Muscle layer of colon (tissue), 2 donors: ENCODE results near the gene TRABD2B.

ENCODE experiments used
- H3K27ac ChIP-seq: one replicate; pipeline ENCODE4 v1.7.0; 2013; ENCODE audit warnings: low read depth, mild to moderate bottlenecking, low read length, moderate library complexity
- H3K27me3 ChIP-seq, 2 donors: one replicate each; pipeline ENCODE4 v1.7.0; 2013; ENCODE audit warnings: low read length in 2 of 2, mild to moderate bottlenecking in 2 of 2; ENCODE audit not compliant: insufficient read depth in 2 of 2, control insufficient read depth in 1 of 2
- H3K36me3 ChIP-seq: one replicate; pipeline ENCODE4 v1.7.0; 2013; ENCODE audit warnings: mild to moderate bottlenecking, low read length; ENCODE audit not compliant: insufficient read depth
- H3K4me1 ChIP-seq: one replicate; pipeline ENCODE4 v1.7.0; 2013; ENCODE audit warnings: mild to moderate bottlenecking, low read length; ENCODE audit not compliant: insufficient read depth
- H3K4me3 ChIP-seq, 2 donors: one replicate each; pipeline ENCODE4 v1.7.0; 2013; ENCODE audit warnings: low read length in 2 of 2, low read depth in 1 of 2, mild to moderate bottlenecking in 1 of 2, moderate library complexity in 1 of 2
- H3K9ac ChIP-seq: one replicate; pipeline ENCODE4 v1.7.0; 2013; ENCODE audit warnings: low read length
- H3K9me3 ChIP-seq: one replicate; pipeline ENCODE4 v1.7.0; 2013; ENCODE audit warnings: mild to moderate bottlenecking, low read length
- donor health status: abdominal sarcoma.
- donor health status: Adenocarcinoma of cecum.

The TRABD2B gene

GRCh38 chr1:47725000-47725473, 272.1 kb downstream of the TRABD2B start:
- Histone ChIP-seq H3K9me3 (no peaks in the 10 kb centered on the region), H3K27ac (no peak overlapping the region), H3K27me3 (peaks cover 16 to 39% of the 10 kb centered on the region in 2 donors), H3K9ac (no peak overlapping the region), H3K36me3 (no peaks in the 10 kb centered on the region), H3K4me3 (no peak overlapping the region), H3K4me1 (peaks cover 11% of the 10 kb centered on the region)

DNA sequence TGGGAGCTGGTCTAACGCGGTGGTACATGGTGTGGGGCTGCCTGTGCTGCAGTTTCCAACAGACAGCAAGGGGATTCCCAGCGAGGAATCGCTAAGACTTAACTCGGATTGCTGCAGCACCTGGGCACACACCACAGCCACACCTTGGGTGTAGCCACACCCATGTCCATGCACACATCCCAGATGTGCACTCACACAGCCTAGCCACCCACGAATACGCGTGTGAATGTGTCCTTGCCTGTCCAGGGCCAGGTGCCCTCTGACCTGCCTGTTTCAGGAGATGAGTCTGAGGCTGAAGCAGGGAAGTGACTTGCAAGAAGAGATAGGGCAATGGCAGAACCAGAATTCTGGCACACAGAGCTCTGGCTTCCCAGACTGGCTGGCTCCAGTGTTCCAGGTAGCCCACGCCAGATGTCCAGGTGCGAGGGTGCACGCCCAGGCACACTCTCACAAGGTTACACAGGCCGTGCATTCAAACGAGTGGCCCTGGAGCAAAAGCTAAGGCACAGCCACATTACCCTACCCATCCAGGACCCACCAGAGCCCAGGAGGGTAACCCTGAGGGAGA, 272.7 kb downstream of the TRABD2B start:
- peaks cover 16 to 39% of the 10 kb centered on the region in 2 donors for H3K27me3 ChIP-seq
- H3K27ac ChIP-seq: no peak overlapping the region
- H3K4me3 ChIP-seq: no peak overlapping the region
- H3K9me3 ChIP-seq: no peaks in the 10 kb centered on the region
- no peaks in the 10 kb centered on the region for H3K36me3 ChIP-seq
- H3K9ac ChIP-seq: no peak overlapping the region
- peaks cover 11% of the 10 kb centered on the region for H3K4me1 ChIP-seq

DNA sequence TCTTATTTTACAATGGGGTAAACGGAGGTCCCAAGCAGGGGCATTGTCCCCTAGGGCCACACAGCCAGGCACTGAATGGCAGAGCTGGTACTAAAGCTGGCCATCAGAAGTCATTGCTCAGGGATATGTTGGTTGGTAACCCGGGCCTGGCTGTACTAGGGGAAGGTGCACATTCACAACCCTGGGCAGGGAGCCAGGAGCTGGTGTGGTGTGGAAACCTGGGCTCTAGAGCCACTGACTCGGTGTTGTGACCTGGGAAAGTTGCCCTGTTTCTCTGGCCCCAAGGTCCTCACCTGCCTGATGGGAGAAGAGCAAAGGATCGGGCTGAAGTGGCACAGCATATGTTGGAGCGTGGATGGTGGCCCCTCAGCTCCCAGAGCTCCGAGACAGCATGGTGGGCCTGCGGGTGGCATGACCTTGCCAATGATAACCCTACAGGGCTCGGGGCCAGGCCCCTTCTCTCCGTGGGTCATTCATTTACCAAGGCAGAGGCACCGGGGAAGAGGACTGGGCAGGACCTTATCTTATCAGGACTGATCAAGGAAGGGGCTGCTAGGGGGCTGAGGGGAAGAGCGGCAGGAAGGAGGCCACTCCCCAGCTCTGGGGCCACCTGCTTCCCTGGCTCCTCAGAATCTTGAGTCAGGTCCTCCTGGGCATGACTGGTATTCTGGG, 274.1 kb downstream of the TRABD2B start:
- Histone ChIP-seq H3K9ac (no peak overlapping the region), H3K36me3 (no peaks in the 10 kb centered on the region), H3K4me1 (peaks cover 11% of the 10 kb centered on the region), H3K27me3 (peaks cover 16 to 39% of the 10 kb centered on the region in 2 donors), H3K4me3 (no peak overlapping the region), H3K27ac (no peak overlapping the region), H3K9me3 (no peaks in the 10 kb centered on the region)

GRCh38 chr1:47722101-47722500, 275.1 kb downstream of the TRABD2B start:
- Histone ChIP-seq H3K36me3 (no peaks in the 10 kb centered on the region), H3K27ac (no peak overlapping the region), H3K9ac (no peak overlapping the region), H3K27me3 (peaks cover 16 to 39% of the 10 kb centered on the region in 2 donors), H3K4me1 (peaks cover 11% of the 10 kb centered on the region), H3K9me3 (no peaks in the 10 kb centered on the region), H3K4me3 (no peak overlapping the region)

DNA sequence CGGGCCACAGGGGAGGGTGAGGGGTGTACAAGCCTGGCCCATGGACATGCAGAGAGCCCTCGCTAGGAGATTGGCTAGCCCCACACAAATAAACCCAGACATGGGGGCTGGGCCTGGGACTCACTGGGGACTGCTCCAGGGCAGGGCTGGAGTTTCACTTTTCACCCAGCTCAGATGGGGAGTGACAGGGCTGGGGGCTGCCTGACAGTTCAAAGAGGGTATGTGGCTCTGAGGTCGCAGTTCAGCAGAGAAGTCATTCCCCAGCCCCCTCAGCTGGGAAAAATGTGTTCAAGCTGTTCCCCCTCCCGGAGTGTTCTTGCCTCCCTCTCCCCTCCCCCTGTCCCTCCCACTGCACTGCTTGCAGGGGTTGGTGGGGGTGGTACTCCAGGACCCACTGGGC, 277.1 kb downstream of the TRABD2B start:
- Histone ChIP-seq H3K4me1 (peaks cover 3% of the 10 kb centered on the region), H3K27me3 (peaks cover 13 to 31% of the 10 kb centered on the region in 2 donors)

GRCh38 chr1:47717341-47717740, 279.8 kb downstream of the TRABD2B start:
- Histone ChIP-seq H3K9ac (no peak overlapping the region), H3K27ac (no peak overlapping the region), H3K36me3 (no peaks in the 10 kb centered on the region), H3K4me3 (no peak overlapping the region), H3K27me3 (peaks cover 5 to 20% of the 10 kb centered on the region in 2 donors), H3K4me1 (no peaks in the 10 kb centered on the region), H3K9me3 (no peaks in the 10 kb centered on the region)

More for the DNA sequence above, 277.1 kb downstream of the TRABD2B start:
- Histone ChIP-seq H3K27ac (no peak overlapping the region), H3K4me3 (no peak overlapping the region), H3K9ac (no peak overlapping the region), H3K36me3 (no peaks in the 10 kb centered on the region), H3K9me3 (no peaks in the 10 kb centered on the region)

- Histone ChIP-seq H3K36me3 (no peaks in the 10 kb centered on the region), H3K9me3 (no peaks in the 10 kb centered on the region), H3K9ac (no peak overlapping the region), H3K4me1 (peaks cover 18% of the 10 kb centered on the region), H3K4me3 (no peak overlapping the region), H3K27me3 (peaks cover 24 to 49% of the 10 kb centered on the region in 2 donors), H3K27ac (no peak overlapping the region)
Measured at GRCh38 chr1:47713975-47714767, 283.0 kb downstream of the TRABD2B start.

DNA sequence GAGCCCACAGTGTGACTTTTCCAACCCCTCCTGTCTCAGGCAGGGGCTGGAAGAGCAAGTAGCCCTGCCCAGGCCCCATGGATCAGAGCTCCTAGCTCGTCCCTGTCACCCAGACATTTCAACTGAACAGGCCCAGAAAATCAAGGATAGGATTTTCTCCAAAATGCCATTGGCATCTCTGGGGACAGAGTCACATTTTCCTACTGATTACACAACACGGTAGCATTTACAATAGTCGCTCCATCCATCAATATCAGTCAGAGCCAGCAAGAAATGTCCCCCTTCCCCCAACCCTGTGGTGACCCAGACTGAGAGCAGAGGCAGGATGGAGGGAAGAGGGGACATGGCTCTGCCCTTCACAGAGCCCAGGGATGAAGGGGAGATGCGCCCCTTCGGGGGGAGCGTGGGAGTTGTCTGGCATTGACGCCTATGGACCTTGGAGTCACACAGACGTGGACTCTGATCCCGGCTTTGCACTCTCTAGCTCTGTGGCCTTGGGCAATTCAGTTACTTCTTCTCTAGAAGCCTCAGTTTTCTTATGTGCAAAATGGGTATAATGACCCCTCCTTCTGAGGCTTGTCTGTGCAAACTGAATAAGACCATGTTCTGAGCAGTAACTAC, 283.7 kb downstream of the TRABD2B start:
- Histone ChIP-seq H3K9ac (no peak overlapping the region), H3K36me3 (no peaks in the 10 kb centered on the region), H3K9me3 (no peaks in the 10 kb centered on the region), H3K27me3 (peaks cover 27 to 56% of the 10 kb centered on the region in 2 donors), H3K4me1 (peaks cover 20% of the 10 kb centered on the region), H3K27ac (no peak overlapping the region), H3K4me3 (no peak overlapping the region)

DNA sequence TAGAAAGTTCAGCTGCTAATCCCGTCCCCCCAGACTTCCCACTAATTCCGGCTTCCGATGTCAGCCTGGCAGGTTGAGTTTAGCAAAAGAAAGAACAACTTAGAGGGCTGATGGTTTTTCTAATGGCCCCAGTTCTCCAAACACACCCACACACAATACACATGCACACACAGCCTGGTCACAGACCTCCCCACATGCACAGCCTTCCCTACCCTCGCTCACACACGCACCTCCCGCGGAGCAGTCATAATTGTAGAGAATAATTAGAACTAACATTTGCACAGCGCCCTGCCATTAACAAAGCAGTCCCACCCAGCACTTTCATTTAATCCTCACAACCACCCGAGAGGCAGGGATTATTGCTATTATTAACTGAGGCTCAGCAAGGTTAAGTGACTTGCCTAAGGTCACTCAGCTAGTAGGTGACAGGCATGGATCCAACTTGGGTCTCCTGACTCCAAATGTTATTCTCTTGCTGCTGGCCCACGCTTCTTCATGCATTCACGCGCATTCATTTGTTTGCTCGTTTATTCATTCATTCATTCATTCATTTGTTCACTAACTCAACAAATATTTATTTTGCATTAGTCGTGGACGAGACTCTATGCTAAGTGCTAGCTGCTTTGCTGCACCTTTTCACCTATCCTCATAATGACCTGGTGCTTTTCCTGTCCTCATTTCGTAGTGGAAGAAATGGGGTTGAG, 284.4 kb downstream of the TRABD2B start:
- H3K4me3 ChIP-seq: no peak overlapping the region

DNA sequence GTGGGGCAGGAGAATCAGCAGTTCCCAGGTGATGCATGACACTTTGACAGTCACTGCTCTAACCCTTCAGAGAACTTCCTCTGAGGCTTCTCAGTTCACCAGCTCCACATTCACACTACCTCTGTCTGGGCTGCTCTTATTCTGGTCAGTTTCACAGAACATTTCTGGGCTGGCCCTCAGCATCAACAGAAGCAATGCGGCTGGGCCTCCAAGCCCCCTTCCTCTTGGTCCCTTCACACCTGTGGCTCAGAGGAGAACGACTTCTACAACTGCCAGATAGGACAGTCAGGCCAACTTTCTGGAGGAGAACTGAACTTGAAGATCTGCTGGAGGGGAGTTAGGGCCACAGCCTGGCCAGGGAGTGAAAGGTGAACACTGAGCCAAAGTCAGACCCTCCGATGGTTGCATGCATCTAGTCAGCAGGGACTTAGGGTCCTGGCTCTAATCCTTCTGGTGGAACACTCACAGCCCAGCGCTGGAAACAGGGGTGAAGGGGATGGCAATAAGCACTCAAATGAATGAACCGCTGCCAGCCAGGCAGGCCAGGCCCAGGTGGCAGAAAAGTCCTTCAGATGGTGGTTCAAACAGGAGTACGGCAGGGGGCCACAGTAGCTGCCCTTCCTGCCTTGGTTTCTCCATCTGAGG, 285.2 kb downstream of the TRABD2B start:
- Histone ChIP-seq H3K27ac (no peak overlapping the region), H3K27me3 (peaks cover 27 to 63% of the 10 kb centered on the region in 2 donors), H3K9ac (no peak overlapping the region), H3K9me3 (no peaks in the 10 kb centered on the region), H3K4me3 (no peak overlapping the region), H3K36me3 (no peaks in the 10 kb centered on the region), H3K4me1 (peaks cover 20% of the 10 kb centered on the region)

More for the DNA sequence above, 284.4 kb downstream of the TRABD2B start:
- H3K36me3 ChIP-seq: no peaks in the 10 kb centered on the region
- H3K9ac ChIP-seq: no peak overlapping the region
- H3K9me3 ChIP-seq: no peaks in the 10 kb centered on the region
- peaks cover 27 to 63% of the 10 kb centered on the region in 2 donors for H3K27me3 ChIP-seq
- H3K27ac ChIP-seq: no peak overlapping the region
- peaks cover 20% of the 10 kb centered on the region for H3K4me1 ChIP-seq
